Measurements from ENCODE around the gene APOC3. TPM values are rescaled to one million over a fixed set of nuclear protein-coding genes. Genes with fewer than 3 reads are reported as not detected.

Gene APOC3
- total RNA-seq, 1 experiment from 2014 or later: not detected

GRCh38 chr11:116823031-116823843 lies 6.5 kb upstream of the APOC3 start, which contains the start of gene APOA4:
Gene APOA4 (minus strand): TSS chr11:116823304. CDS start chr11:116823191, 113 bp downstream.
- no CpG with 5 or more reads among the region's 16 CpGs for WGBS (ENCODE audit: extremely low coverage, insufficient read length, low lambda C conversion rate)
- H3K9me3 Mint-ChIP-seq: no peaks in the 10 kb centered on the region
- H3K56ac ChIP-seq (ENCODE audit: insufficient read length, low read depth, low read length): no peak within 1 kb of the TSS
- H4K8ac ChIP-seq (replicated peaks; ENCODE audit: insufficient read length, low read depth, low read length): no peak within 1 kb of the TSS
- no peaks in the 10 kb centered on the region for H3K79me2 ChIP-seq (ENCODE audit: insufficient read depth, low read length)
- DNase-seq: no peak
- no peaks in the 10 kb centered on the region for H4K20me1 ChIP-seq (ENCODE audit: control insufficient read depth, insufficient read depth, insufficient read length)
- no peak within 1 kb of the TSS for H3K4me3 Mint-ChIP-seq
- no peak within 1 kb of the TSS for H3K18ac ChIP-seq (ENCODE audit: insufficient read length, low read depth, low read length)
- no peak within 1 kb of the TSS for H2BK5ac ChIP-seq (ENCODE audit: insufficient read length, low read length)
- no peak within 1 kb of the TSS for H3K14ac ChIP-seq (ENCODE audit: insufficient read depth, low read length)
- no peak within 1 kb of the TSS for H3K4ac ChIP-seq (ENCODE audit: low read depth, low read length)
- no peaks in the 10 kb centered on the region for H3K36me3 Mint-ChIP-seq (ENCODE audit: insufficient read depth in 1 of 3, low read depth in 3 of 3)
- no peak within 1 kb of the TSS for H3K23ac ChIP-seq (ENCODE audit: insufficient read length, low read depth, low read length)
- no peak within 1 kb of the TSS for H3K27ac Mint-ChIP-seq
- no peaks in the 10 kb centered on the region for H3K23me2 ChIP-seq (ENCODE audit: insufficient read length, low read depth, low read length, poor library complexity, severe bottlenecking)
- H2AFZ ChIP-seq (ENCODE audit: low read length): no peak within 1 kb of the TSS
- H3K27me3 Mint-ChIP-seq (ENCODE audit: low read depth): peaks cover 10% of the 10 kb centered on the region
- no peak within 1 kb of the TSS for H4K91ac ChIP-seq (ENCODE audit: insufficient read length, low read depth, low read length)
- H3K9me3 ChIP-seq (ENCODE audit: control insufficient read depth, low read depth, low read length): no peaks in the 10 kb centered on the region
- no peak within 1 kb of the TSS for H2BK120ac ChIP-seq (ENCODE audit: low read depth, low read length, poor library complexity, severe bottlenecking)
- no peak within 1 kb of the TSS for H4K5ac ChIP-seq (ENCODE audit: insufficient read length, low read depth, low read length)
- no peak within 1 kb of the TSS for H3K9ac ChIP-seq (ENCODE audit: extremely low read depth, insufficient read length, low read length)
- no peak within 1 kb of the TSS for H3K27ac ChIP-seq (ENCODE audit: insufficient read length, low read depth, low read length)
- TF ChIP-seq, protein P1, sequence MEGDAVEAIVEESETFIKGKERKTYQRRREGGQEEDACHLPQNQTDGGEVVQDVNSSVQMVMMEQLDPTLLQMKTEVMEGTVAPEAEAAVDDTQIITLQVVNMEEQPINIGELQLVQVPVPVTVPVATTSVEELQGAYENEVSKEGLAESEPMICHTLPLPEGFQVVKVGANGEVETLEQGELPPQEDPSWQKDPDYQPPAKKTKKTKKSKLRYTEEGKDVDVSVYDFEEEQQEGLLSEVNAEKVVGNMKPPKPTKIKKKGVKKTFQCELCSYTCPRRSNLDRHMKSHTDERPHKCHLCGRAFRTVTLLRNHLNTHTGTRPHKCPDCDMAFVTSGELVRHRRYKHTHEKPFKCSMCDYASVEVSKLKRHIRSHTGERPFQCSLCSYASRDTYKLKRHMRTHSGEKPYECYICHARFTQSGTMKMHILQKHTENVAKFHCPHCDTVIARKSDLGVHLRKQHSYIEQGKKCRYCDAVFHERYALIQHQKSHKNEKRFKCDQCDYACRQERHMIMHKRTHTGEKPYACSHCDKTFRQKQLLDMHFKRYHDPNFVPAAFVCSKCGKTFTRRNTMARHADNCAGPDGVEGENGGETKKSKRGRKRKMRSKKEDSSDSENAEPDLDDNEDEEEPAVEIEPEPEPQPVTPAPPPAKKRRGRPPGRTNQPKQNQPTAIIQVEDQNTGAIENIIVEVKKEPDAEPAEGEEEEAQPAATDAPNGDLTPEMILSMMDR (conservative IDR thresholded peaks at IDR 0.05): no peak
- H3K27me3 ChIP-seq (ENCODE audit: insufficient read depth, low read length): no peaks in the 10 kb centered on the region
- no peak within 1 kb of the TSS for H2BK20ac ChIP-seq (ENCODE audit: low read depth, low read length, poor library complexity, severe bottlenecking)
- no peak within 1 kb of the TSS for H3T11ph ChIP-seq (ENCODE audit: low read length)
- H2AK5ac ChIP-seq (ENCODE audit: insufficient read length, low read length): no peak within 1 kb of the TSS
- no peaks in the 10 kb centered on the region for H3K79me1 ChIP-seq (ENCODE audit: insufficient read depth, low read depth, low read length, poor library complexity, severe bottlenecking)
- no peak within 1 kb of the TSS for H2BK12ac ChIP-seq (ENCODE audit: insufficient read length, low read depth, low read length)
- no peak within 1 kb of the TSS for H2BK15ac ChIP-seq (ENCODE audit: low read depth, low read length)
- H3K4me1 ChIP-seq (ENCODE audit: insufficient read depth, low read length): no peaks in the 10 kb centered on the region; the same call in 1 of the 2 replicates
- peaks cover 5 to 9% of the 10 kb centered on the region in 2 experiments for H3K4me1 Mint-ChIP-seq
- H3K4me2 ChIP-seq (ENCODE audit: insufficient read depth, insufficient read length, low read length): no peak within 1 kb of the TSS
